DMS79 treated with DMSO at 0.1 percent for 48 hours (cell line): ENCODE measurements around the gene TTF1.
"Not testable (repeated sequence)": the region's sequence is repeated elsewhere in the genome, so short reads cannot be mapped to it uniquely, and the experiment has no call there.

Source experiments
- DNase-seq: peaks from one replicate; lab custom pipeline; 2025; lab: John Stamatoyannopoulos, UW

Gene TTF1

GRCh38 chr9:132411091-132411508, 4.5 kb upstream of the TTF1 start:
- peak; percentile 68 for DNase-seq

GRCh38 chr9:132410642-132411041, 4.0 kb upstream of the TTF1 start:
- no peak for DNase-seq

- DNase-seq, result peak; percentile 32
Measured at GRCh38 chr9:132409828-132410528, 3.3 kb upstream of the TTF1 start, which contains the start of gene CFAP77. Gene CFAP77, plus strand, starts transcription at chr9:132410211. Its CDS starts 61 bp downstream, at chr9:132410272.

GRCh38 chr9:132408521-132408920, 1.9 kb upstream of the TTF1 start:
- no peak for DNase-seq

- DNase-seq, result no peak
Measured at GRCh38 chr9:132407196-132407595, 556 bp upstream of the TTF1 start.

GRCh38 chr9:132404228-132404881, 2.3 kb downstream of the TTF1 start:
- no peak for DNase-seq

GRCh38 chr9:132401824-132402223, 4.8 kb downstream of the TTF1 start:
- no peak for DNase-seq

GRCh38 chr9:132395560-132395959, 11.1 kb downstream of the TTF1 start:
- DNase-seq, result no peak

- no peak for DNase-seq
Measured at GRCh38 chr9:132391449-132391848, 15.2 kb downstream of the TTF1 start.

- no peak for DNase-seq
Measured at GRCh38 chr9:132390966-132391365, 15.7 kb downstream of the TTF1 start.

- DNase-seq, result no peak
Measured at GRCh38 chr9:132387133-132387532, 19.5 kb downstream of the TTF1 start.

- DNase-seq, result no peak
Measured at GRCh38 chr9:132384376-132384775, 22.3 kb downstream of the TTF1 start.

GRCh38 chr9:132383462-132383883, 23.2 kb downstream of the TTF1 start:
- DNase-seq, result no peak

GRCh38 chr9:132381966-132382541, 24.6 kb downstream of the TTF1 start:
- DNase-seq, result no peak

- not testable (repeated sequence) for DNase-seq
Measured at GRCh38 chr9:132378416-132378815, 28.2 kb downstream of the TTF1 start.

GRCh38 chr9:132377769-132378168, 28.9 kb downstream of the TTF1 start:
- DNase-seq, result not testable (repeated sequence)

GRCh38 chr9:132372177-132373095, 34.2 kb downstream of the TTF1 start:
- DNase-seq, result no peak

GRCh38 chr9:132370592-132370991, 36.0 kb downstream of the TTF1 start:
- DNase-seq, result no peak

- no peak for DNase-seq
Measured at GRCh38 chr9:132369421-132369820, 37.2 kb downstream of the TTF1 start.

- no peak for DNase-seq
Measured at GRCh38 chr9:132367613-132368313, 38.9 kb downstream of the TTF1 start.

GRCh38 chr9:132366481-132366880, 40.2 kb downstream of the TTF1 start:
- no peak for DNase-seq
